ENCODE measurements around the gene TPST2. TPM values are rescaled to one million over a fixed set of nuclear protein-coding genes. Genes with fewer than 3 reads are reported as not detected.

The TPST2 gene
- polyA plus RNA-seq, 3 donors: 62.8 to 83.8 (median 69.5) TPM

DNA sequence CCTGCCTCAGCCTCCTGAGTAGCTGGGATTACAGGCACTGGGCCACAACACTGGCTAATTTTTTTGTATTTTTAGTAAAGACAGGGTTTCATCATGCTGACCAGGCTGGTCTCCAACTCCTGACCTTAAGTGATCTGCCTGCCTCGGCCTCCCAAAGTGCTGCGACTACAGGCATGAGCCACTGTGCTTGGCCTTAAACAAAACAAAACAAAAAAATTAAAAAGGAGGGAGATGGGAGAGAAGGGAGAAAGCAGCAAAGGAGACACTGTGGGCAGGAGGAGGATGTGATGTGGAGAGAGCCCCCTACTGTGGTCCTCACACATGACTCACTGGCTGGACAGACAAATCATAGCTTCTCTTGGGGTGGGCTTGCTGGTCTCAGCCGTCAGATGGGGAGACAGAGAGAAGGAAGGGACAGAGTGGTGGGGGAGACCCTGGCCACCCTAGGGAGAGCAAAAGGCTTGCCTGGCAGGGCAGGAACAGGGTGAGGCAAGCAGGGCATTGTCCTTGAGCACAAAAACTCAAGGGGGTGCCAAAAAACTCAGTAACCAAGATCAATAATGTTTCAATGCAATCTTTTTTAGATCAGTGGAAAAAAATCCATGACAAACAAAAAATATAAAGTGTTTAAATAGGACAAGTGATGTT is 31.6 kb downstream of the TPST2 start:
- Mint-ChIP-seq H3K27ac (peak overlapping the region in 5 of 7 donors; percentile 1 to 76 (median 64)), H3K9me3 (peaks cover 0 to 1% (median 0%) of the 10 kb centered on the region in 7 donors), H3K36me3 (peaks cover 10 to 31% of the 10 kb centered on the region in 2 donors), H3K4me3 (no peak overlapping the region), H3K4me1 (peaks cover 14% of the 10 kb centered on the region), H3K27me3 (ENCODE audit: low read depth in 3 of 3) (no peaks in the 10 kb centered on the region)
- Histone ChIP-seq H3K4me3 (replicated peaks in 1 of 3; ENCODE audit: low read depth in 2 of 3, low read length in 3 of 3) (no peak overlapping the region), H3K4me1 (ENCODE audit: control insufficient read depth in 1 of 2, insufficient read depth in 2 of 2, low read length in 2 of 2) (peaks cover 9% of the 10 kb centered on the region in 2 donors), H2AFZ (ENCODE audit: insufficient read depth, low read depth, low read length, poor library complexity, severe bottlenecking) (no peak overlapping the region), H3K27ac (ENCODE audit: low read depth in 1 of 2, low read length in 2 of 2) (peak overlapping the region in 1 of 2 donors; percentile 14), H3K9me3 (replicated peaks in 1 of 2; ENCODE audit: control insufficient read depth in 1 of 2, insufficient read depth in 1 of 2, low read length in 2 of 2) (no peaks in the 10 kb centered on the region), H3K9ac (ENCODE audit: insufficient read depth, low read length, poor library complexity, severe bottlenecking) (no peak overlapping the region), H3K27me3 (ENCODE audit: control insufficient read depth in 2 of 2, insufficient read depth in 2 of 2, low read length in 2 of 2) (no peaks in the 10 kb centered on the region), H3K79me2 (ENCODE audit: insufficient read depth, low read length) (peaks cover 88% of the 10 kb centered on the region), H3K36me3 (replicated peaks in 1 of 2; ENCODE audit: control insufficient read depth in 1 of 2, insufficient read depth in 2 of 2, low read length in 2 of 2) (peaks cover 3 to 24% of the 10 kb centered on the region in 2 donors), H4K20me1 (ENCODE audit: insufficient read depth, low read length) (peaks cover 91% of the 10 kb centered on the region), H3K4me2 (replicated peaks; ENCODE audit: extremely low read depth, low read length, poor library complexity, severe bottlenecking) (no peak overlapping the region)
- intact Hi-C loops (cut with micrococcal nuclease): no loop called here
- TF ChIP-seq, protein P1, sequence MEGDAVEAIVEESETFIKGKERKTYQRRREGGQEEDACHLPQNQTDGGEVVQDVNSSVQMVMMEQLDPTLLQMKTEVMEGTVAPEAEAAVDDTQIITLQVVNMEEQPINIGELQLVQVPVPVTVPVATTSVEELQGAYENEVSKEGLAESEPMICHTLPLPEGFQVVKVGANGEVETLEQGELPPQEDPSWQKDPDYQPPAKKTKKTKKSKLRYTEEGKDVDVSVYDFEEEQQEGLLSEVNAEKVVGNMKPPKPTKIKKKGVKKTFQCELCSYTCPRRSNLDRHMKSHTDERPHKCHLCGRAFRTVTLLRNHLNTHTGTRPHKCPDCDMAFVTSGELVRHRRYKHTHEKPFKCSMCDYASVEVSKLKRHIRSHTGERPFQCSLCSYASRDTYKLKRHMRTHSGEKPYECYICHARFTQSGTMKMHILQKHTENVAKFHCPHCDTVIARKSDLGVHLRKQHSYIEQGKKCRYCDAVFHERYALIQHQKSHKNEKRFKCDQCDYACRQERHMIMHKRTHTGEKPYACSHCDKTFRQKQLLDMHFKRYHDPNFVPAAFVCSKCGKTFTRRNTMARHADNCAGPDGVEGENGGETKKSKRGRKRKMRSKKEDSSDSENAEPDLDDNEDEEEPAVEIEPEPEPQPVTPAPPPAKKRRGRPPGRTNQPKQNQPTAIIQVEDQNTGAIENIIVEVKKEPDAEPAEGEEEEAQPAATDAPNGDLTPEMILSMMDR (IDR thresholded peaks at IDR 0.05): no peak
- WGBS (ENCODE audit: insufficient coverage): 50% methylated on average over 1 of the region's 3 CpGs
- no peak for DNase-seq

DNA sequence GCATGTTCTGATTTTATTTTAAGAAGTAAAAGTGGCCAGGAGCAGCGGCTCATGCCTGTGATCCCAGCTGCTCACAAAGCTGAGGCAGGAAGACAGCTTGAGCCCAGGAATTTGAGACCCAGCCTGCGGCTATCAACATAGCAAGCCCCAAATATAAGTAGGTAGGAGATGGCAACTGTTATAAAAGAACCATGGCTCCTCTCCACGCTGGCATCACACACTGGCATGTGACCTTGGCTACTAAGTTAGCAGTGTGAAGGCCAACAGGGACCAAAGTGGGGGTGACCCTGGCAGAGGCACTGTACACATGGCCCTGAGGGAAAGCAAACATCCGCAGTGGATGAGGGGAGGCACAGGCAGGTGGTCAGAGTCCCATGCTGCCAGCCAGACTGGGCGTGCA is 33.0 kb downstream of the TPST2 start:
- Mint-ChIP-seq H3K4me1 (peaks cover 16% of the 10 kb centered on the region), H3K36me3 (peaks cover 10 to 36% of the 10 kb centered on the region in 2 donors), H3K27me3 (ENCODE audit: low read depth in 3 of 3) (peaks cover 0 to 2% (median 0%) of the 10 kb centered on the region in 3 donors), H3K27ac (peak overlapping the region in 2 of 7 donors; percentile 21 to 33), H3K9me3 (peaks cover 0 to 1% (median 0%) of the 10 kb centered on the region in 7 donors), H3K4me3 (no peak overlapping the region)
- Histone ChIP-seq H3K4me3 (replicated peaks in 1 of 3; ENCODE audit: low read depth in 2 of 3, low read length in 3 of 3) (no peak overlapping the region), H3K27ac (ENCODE audit: low read depth in 1 of 2, low read length in 2 of 2) (no peak overlapping the region), H4K20me1 (ENCODE audit: insufficient read depth, low read length) (peaks cover 91% of the 10 kb centered on the region), H3K79me2 (ENCODE audit: insufficient read depth, low read length) (peaks cover 87% of the 10 kb centered on the region), H3K9ac (ENCODE audit: insufficient read depth, low read length, poor library complexity, severe bottlenecking) (no peak overlapping the region), H3K4me1 (ENCODE audit: control insufficient read depth in 1 of 2, insufficient read depth in 2 of 2, low read length in 2 of 2) (peaks cover 9% of the 10 kb centered on the region in 2 donors), H2AFZ (ENCODE audit: insufficient read depth, low read depth, low read length, poor library complexity, severe bottlenecking) (no peak overlapping the region), H3K36me3 (replicated peaks in 1 of 2; ENCODE audit: control insufficient read depth in 1 of 2, insufficient read depth in 2 of 2, low read length in 2 of 2) (peaks cover 3 to 24% of the 10 kb centered on the region in 2 donors), H3K27me3 (ENCODE audit: control insufficient read depth in 2 of 2, insufficient read depth in 2 of 2, low read length in 2 of 2) (no peaks in the 10 kb centered on the region), H3K4me2 (replicated peaks; ENCODE audit: extremely low read depth, low read length, poor library complexity, severe bottlenecking) (no peak overlapping the region), H3K9me3 (replicated peaks in 1 of 2; ENCODE audit: control insufficient read depth in 1 of 2, insufficient read depth in 1 of 2, low read length in 2 of 2) (no peaks in the 10 kb centered on the region)
- no peak for DNase-seq
- TF ChIP-seq, protein P1 (IDR thresholded peaks at IDR 0.05): no peak
- 83% methylated on average over 1 of the region's 5 CpGs for WGBS (ENCODE audit: insufficient coverage)
- intact Hi-C loops (cut with micrococcal nuclease): no loop called here

All from CD14-positive monocyte (primary cell).